K562 (cell line): Measurements from ENCODE around the gene DGCR2. TPM values are rescaled to one million over a fixed set of nuclear protein-coding genes. Genes with fewer than 3 reads are reported as not detected.

Experiments
- BCOR ChIP-seq: fragments of 450-650 bp; IDR thresholded peaks from 2 replicates; pipeline ENCODE4 v1.6.1; 2016
- BMI1 ChIP-seq: fragments of 150-350 bp; IDR thresholded peaks from 2 replicates; pipeline ENCODE4 v1.6.1; 2014; ENCODE audit warnings: low read length
- CREB3L1 ChIP-seq: fragments of 450-650 bp; IDR thresholded peaks from 2 replicates; pipeline ENCODE4 v1.6.1; 2014; ENCODE audit warnings: low read depth, mild to moderate bottlenecking, moderate library complexity, borderline replicate concordance
- E2F6 ChIP-seq, 2 experiments: IDR thresholded peaks; 2 replicates each; pipeline ENCODE4 v1.6.1; 2011; ENCODE audit warnings: borderline replicate concordance in 1 of 2, control low read depth in 1 of 2, low read depth in 1 of 2, low read length in 1 of 2, mild to moderate bottlenecking in 1 of 2, mixed read lengths in 1 of 2, moderate library complexity in 1 of 2; ENCODE audit not compliant: insufficient read depth in 1 of 2, insufficient read length in 1 of 2, poor library complexity in 1 of 2, severe bottlenecking in 1 of 2; ENCODE audit errors: extremely low read depth in 1 of 2
- FOXM1 ChIP-seq, 2 experiments: fragments of 450-650 bp in 1 of 2; sonication (generic) in 1 of 2; formaldehyde crosslinking in 1 of 2; IDR thresholded peaks; 2 replicates each; pipeline versions ENCODE4 v1.6.1 to v1.9.0; 2017 to 2022; ENCODE audit warnings: low read depth in 2 of 2, mild to moderate bottlenecking in 2 of 2, missing genetic modification reagents in 1 of 2, moderate library complexity in 1 of 2
- HDAC6 ChIP-seq: IDR thresholded peaks from 2 replicates; pipeline ENCODE4 v1.6.1; 2012; ENCODE audit warnings: low read depth, mild to moderate bottlenecking, control low read depth, inconsistent platforms, low read length, moderate library complexity
- KDM4B ChIP-seq, 2 experiments: fragments of 450-650 bp in 1 of 2; sonication (generic) in 1 of 2; IDR thresholded peaks; 2 replicates each; pipeline ENCODE4 v1.6.1; 2016 to 2017; ENCODE audit warnings: borderline replicate concordance in 2 of 2, antibody characterized with exemption in 1 of 2, low read depth in 1 of 2, mild to moderate bottlenecking in 1 of 2
- NFIC ChIP-seq: fragments of 450-650 bp; IDR thresholded peaks from 2 replicates; pipeline ENCODE4 v1.6.1; 2017; ENCODE audit warnings: mild to moderate bottlenecking, inconsistent platforms
- NR3C1 ChIP-seq: sonication (generic); formaldehyde crosslinking; IDR thresholded peaks from 2 replicates; pipeline ENCODE4 v1.8.1; 2022; ENCODE audit warnings: missing genetic modification reagents
- POLR2G ChIP-seq: fragments of 200-400 bp; formaldehyde crosslinking; IDR thresholded peaks from 2 replicates; pipeline ENCODE4 v1.6.1; 2017; ENCODE audit warnings: low read depth, mild to moderate bottlenecking, antibody characterized with exemption, low read length, moderate library complexity
- SIN3B ChIP-seq: fragments of 450-650 bp; IDR thresholded peaks from 2 replicates; pipeline ENCODE4 v1.6.1; 2017; ENCODE audit warnings: low read depth, mild to moderate bottlenecking, moderate library complexity
- SRSF9 ChIP-seq: fragments of 200-400 bp; formaldehyde crosslinking; IDR thresholded peaks from 2 replicates; pipeline ENCODE4 v1.6.1; 2017; ENCODE audit warnings: low read depth, low read length, borderline replicate concordance
- ZNF699 ChIP-seq: fragments of 250-450 bp; sonication (Bioruptor Pico); IDR thresholded peaks from 2 replicates; pipeline ENCODE4 v1.8.0; 2021; ENCODE audit warnings: mild to moderate bottlenecking, moderate library complexity; ENCODE audit not compliant: insufficient replicate concordance
- polyA plus RNA-seq, 8 experiments: library from polyadenylated mRNA; depleted of rRNA in 4 of 8; stranded (reverse) in 5 of 8; unstranded in 3 of 8; fragments of >200 nt; fragmentation: Nextera tagmentation in 2 of 8; fragmentation: Illumina TruSeq in 1 of 8; extraction: Ambion mirVana in 2 of 8; extraction: Trizol in 1 of 8; gene quantifications; 2 replicates each; pipeline versions ENCODE4 v1.2.1 to v1.2.3, GENCODE V29; 2011 to 2014; ENCODE audit warnings: inconsistent platforms in 1 of 8, missing spikeins in 1 of 8
- total RNA-seq, 7 experiments: library from RNA; depleted of rRNA in 6 of 7; stranded (reverse); fragments of >200 nt in 6 of 7; fragmentation: Illumina TruSeq in 2 of 7; extraction: Trizol in 2 of 7; gene quantifications; 2 replicates each; pipeline versions ENCODE4 v1.2.1 to v1.2.3, GENCODE V29; 2011 to 2021; ENCODE audit warnings: low replicate concordance in 1 of 7
- TF ChIP-seq, protein P1 (sequence below): sonication (generic); formaldehyde crosslinking; IDR thresholded peaks from 2 replicates; pipeline ENCODE4 v1.8.0; 2022; ENCODE audit warnings: mild to moderate bottlenecking, missing genetic modification reagents, borderline replicate concordance
- TF ChIP-seq, protein P2 (sequence below), 2 experiments: fragments of 450-650 bp in 1 of 2; IDR thresholded peaks; 2 replicates each; pipeline ENCODE4 v1.6.1; 2011 to 2017; ENCODE audit warnings: low read depth in 2 of 2, antibody characterized with exemption in 1 of 2, borderline replicate concordance in 1 of 2, low read length in 1 of 2, mild to moderate bottlenecking in 1 of 2, mixed read lengths in 1 of 2; ENCODE audit not compliant: control insufficient read depth in 1 of 2

The DGCR2 gene
- total and polyA plus RNA-seq, 9 of the 15 experiments (the other 6 are each of a cell fraction or from before 2014, with no cell fraction given), result 0.69 to 101 (median 56.4) TPM

DNA sequence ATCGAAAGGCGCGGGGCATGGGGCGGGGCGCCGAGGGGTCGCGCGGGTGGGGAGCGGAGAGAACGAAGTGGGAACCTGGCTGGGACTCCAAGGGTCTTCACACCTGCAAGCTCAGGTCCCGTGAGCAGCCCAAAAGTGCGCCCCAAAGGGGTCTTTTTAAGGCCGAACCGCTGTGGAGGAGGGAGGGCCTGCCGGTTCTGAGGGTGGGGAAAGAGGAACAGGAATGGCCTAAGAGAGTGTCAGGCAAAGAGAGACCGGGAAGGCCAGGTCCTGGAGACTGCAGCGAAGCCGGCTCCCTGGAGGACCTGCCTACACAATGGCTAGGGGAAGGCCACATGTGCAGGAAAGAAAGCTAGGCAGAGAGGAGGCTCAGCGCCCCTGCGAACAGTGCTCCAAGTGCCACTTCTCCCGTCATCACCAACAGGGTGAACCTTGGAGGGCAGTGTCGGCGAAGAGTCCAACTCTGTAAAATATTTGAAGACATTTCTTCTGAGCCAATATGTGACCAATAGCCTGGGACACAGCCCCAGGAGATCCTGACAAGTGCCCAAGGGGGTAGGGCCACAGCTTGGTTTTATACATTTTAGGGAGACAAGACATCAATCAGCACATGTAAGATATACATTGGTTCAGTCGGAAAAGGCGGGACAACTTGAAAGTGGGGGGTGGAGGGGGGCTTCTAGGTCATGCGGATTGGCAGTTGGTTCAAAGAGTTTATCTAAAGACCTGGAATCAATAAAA is 710 bp upstream of the DGCR2 start (continued):
- TF ChIP-seq KDM4B (IDR thresholded peaks at IDR 0.05; ENCODE audit: borderline replicate concordance in 2 of 2, low read depth in 1 of 2) (peak in 1 of 2 experiments; percentile 65; a peak in 1 of 4 replicates), E2F6 (IDR thresholded peaks at IDR 0.05; ENCODE audit: borderline replicate concordance in 1 of 2, extremely low read depth in 1 of 2, insufficient read depth in 1 of 2, insufficient read length in 1 of 2, low read depth in 1 of 2, low read length in 1 of 2, poor library complexity in 1 of 2, severe bottlenecking in 1 of 2) (peak in 1 of 2 experiments; percentile 69), NR3C1 (CRISPR knock-in tag) (no peak), NFIC (peak; percentile 33), BCOR (no peak), SRSF9 (no peak), BMI1 (no peak), HDAC6 (no peak), ZNF699 (no peak), CREB3L1 (no peak), FOXM1 (IDR thresholded peaks at IDR 0.05; ENCODE audit: low read depth) (no peak), FOXM1 (CRISPR knock-in tag; IDR thresholded peaks at IDR 0.05; ENCODE audit: low read depth) (no peak), POLR2G (no peak), SIN3B (no peak)
- TF ChIP-seq, protein P1, sequence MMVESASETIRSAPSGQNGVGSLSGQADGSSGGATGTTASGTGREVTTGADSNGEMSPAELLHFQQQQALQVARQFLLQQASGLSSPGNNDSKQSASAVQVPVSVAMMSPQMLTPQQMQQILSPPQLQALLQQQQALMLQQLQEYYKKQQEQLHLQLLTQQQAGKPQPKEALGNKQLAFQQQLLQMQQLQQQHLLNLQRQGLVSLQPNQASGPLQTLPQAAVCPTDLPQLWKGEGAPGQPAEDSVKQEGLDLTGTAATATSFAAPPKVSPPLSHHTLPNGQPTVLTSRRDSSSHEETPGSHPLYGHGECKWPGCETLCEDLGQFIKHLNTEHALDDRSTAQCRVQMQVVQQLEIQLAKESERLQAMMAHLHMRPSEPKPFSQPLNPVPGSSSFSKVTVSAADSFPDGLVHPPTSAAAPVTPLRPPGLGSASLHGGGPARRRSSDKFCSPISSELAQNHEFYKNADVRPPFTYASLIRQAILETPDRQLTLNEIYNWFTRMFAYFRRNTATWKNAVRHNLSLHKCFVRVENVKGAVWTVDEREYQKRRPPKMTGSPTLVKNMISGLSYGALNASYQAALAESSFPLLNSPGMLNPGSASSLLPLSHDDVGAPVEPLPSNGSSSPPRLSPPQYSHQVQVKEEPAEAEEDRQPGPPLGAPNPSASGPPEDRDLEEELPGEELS (CRISPR knock-in tag), result no peak
- TF ChIP-seq, protein P2, sequence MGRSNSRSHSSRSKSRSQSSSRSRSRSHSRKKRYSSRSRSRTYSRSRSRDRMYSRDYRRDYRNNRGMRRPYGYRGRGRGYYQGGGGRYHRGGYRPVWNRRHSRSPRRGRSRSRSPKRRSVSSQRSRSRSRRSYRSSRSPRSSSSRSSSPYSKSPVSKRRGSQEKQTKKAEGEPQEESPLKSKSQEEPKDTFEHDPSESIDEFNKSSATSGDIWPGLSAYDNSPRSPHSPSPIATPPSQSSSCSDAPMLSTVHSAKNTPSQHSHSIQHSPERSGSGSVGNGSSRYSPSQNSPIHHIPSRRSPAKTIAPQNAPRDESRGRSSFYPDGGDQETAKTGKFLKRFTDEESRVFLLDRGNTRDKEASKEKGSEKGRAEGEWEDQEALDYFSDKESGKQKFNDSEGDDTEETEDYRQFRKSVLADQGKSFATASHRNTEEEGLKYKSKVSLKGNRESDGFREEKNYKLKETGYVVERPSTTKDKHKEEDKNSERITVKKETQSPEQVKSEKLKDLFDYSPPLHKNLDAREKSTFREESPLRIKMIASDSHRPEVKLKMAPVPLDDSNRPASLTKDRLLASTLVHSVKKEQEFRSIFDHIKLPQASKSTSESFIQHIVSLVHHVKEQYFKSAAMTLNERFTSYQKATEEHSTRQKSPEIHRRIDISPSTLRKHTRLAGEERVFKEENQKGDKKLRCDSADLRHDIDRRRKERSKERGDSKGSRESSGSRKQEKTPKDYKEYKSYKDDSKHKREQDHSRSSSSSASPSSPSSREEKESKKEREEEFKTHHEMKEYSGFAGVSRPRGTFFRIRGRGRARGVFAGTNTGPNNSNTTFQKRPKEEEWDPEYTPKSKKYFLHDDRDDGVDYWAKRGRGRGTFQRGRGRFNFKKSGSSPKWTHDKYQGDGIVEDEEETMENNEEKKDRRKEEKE (IDR thresholded peaks at IDR 0.05; ENCODE audit: borderline replicate concordance in 1 of 2, control insufficient read depth in 1 of 2, low read depth in 2 of 2, low read length in 1 of 2), result no peak
